Osteoblast (primary cell): ENCODE measurements around the gene MFSD1. TPM values are rescaled to one million over a fixed set of nuclear protein-coding genes. Genes with fewer than 3 reads are reported as not detected.

ENCODE experiments used
- DNase-seq: peaks from one replicate; pipeline ENCODE4 v3.0.0; 2011; ENCODE audit warnings: low spot score, mixed read lengths; ENCODE audit not compliant: insufficient read length; ENCODE audit errors: missing footprints
- H2AFZ ChIP-seq: 2 replicates; pipeline ENCODE4 v1.6.0; 2011; ENCODE audit warnings: mild to moderate bottlenecking, low read length
- H3K27ac ChIP-seq: 2 replicates; pipeline ENCODE4 v1.5.1; 2011; ENCODE audit warnings: mild to moderate bottlenecking, low read depth, low read length, moderate library complexity
- H3K27me3 ChIP-seq: 2 replicates; pipeline ENCODE4 v1.6.0; 2012; ENCODE audit warnings: mild to moderate bottlenecking, control low read depth, inconsistent platforms, low read length, moderate library complexity; ENCODE audit not compliant: insufficient read depth
- H3K36me3 ChIP-seq: 2 replicates; pipeline ENCODE4 v1.5.1; 2011; ENCODE audit warnings: mild to moderate bottlenecking, low read length, control low read depth, moderate library complexity; ENCODE audit not compliant: insufficient read depth
- H3K4me1 ChIP-seq: 2 replicates; pipeline ENCODE4 v1.5.1; 2011; ENCODE audit warnings: mild to moderate bottlenecking, low read length, control low read depth, moderate library complexity; ENCODE audit not compliant: insufficient read depth
- H3K4me2 ChIP-seq: 2 replicates; pipeline ENCODE4 v1.6.0; 2011; ENCODE audit warnings: mild to moderate bottlenecking, low read length; ENCODE audit not compliant: insufficient read depth
- H3K4me3 ChIP-seq: fragments of 200-600 bp; sonication (generic); 3 replicates; pipeline ENCODE4 v1.5.1; 2012; ENCODE audit warnings: mild to moderate bottlenecking, low read length, inconsistent platforms; ENCODE audit not compliant: insufficient read depth
- H3K79me2 ChIP-seq: 2 replicates; pipeline ENCODE4 v1.6.0; 2012; ENCODE audit warnings: mild to moderate bottlenecking, low read length, control low read depth, inconsistent platforms; ENCODE audit not compliant: insufficient read depth
- H3K9me3 ChIP-seq: 2 replicates; pipeline ENCODE4 v1.5.1; 2011; ENCODE audit warnings: low read depth, low read length, control low read depth
- H4K20me1 ChIP-seq: 2 replicates; pipeline ENCODE4 v1.6.0; 2012; ENCODE audit warnings: mild to moderate bottlenecking, low read length, control low read depth; ENCODE audit not compliant: insufficient read depth
- CTCF ChIP-seq: IDR thresholded peaks from 2 replicates; pipeline ENCODE4 v1.5.1; 2011; ENCODE audit warnings: mild to moderate bottlenecking, low read depth, low read length, moderate library complexity; ENCODE audit errors: extremely low read depth
- total RNA-seq: library from RNA; depleted of rRNA; stranded (reverse); fragments of >200 nt; gene quantifications from 2 replicates; pipeline ENCODE4 v1.2.3, GENCODE V29; 2012

MFSD1 gene
- total RNA-seq, 1 donor, result 170 TPM

- H3K4me3 ChIP-seq, result no peak overlapping the region
- no peak for TF ChIP-seq CTCF
- peaks cover 3% of the 10 kb centered on the region for H4K20me1 ChIP-seq
- peaks cover 18% of the 10 kb centered on the region for H3K79me2 ChIP-seq
- H3K4me1 ChIP-seq, result peaks cover 7% of the 10 kb centered on the region
- H3K36me3 ChIP-seq, result peaks cover 79% of the 10 kb centered on the region
- no peaks in the 10 kb centered on the region for H3K9me3 ChIP-seq
- no peaks in the 10 kb centered on the region for H3K27me3 ChIP-seq
- H3K4me2 ChIP-seq, result no peak overlapping the region
- no peak overlapping the region for H3K27ac ChIP-seq
- H2AFZ ChIP-seq, result no peak overlapping the region
- no peak for DNase-seq
Measured at GRCh38 chr3:158810823-158811724, 9.2 kb downstream of the MFSD1 start.

- peaks cover 66% of the 10 kb centered on the region for H3K36me3 ChIP-seq
- no peak overlapping the region for H3K4me3 ChIP-seq
- H2AFZ ChIP-seq, result no peak overlapping the region
- H3K4me2 ChIP-seq, result no peak overlapping the region
- no peaks in the 10 kb centered on the region for H3K79me2 ChIP-seq
- no peak for TF ChIP-seq CTCF
- DNase-seq, result no peak
- no peaks in the 10 kb centered on the region for H3K27me3 ChIP-seq
- H3K27ac ChIP-seq, result no peak overlapping the region
- no peaks in the 10 kb centered on the region for H3K4me1 ChIP-seq
- no peaks in the 10 kb centered on the region for H4K20me1 ChIP-seq
- H3K9me3 ChIP-seq, result no peaks in the 10 kb centered on the region
Measured at GRCh38 chr3:158819282-158819681, 17.4 kb downstream of the MFSD1 start.

GRCh38 chr3:158820521-158820920 lies 18.7 kb downstream of the MFSD1 start:
- Histone ChIP-seq H3K4me2 (no peak overlapping the region), H3K79me2 (no peaks in the 10 kb centered on the region), H3K27me3 (no peaks in the 10 kb centered on the region), H3K4me1 (no peaks in the 10 kb centered on the region), H3K36me3 (peaks cover 67% of the 10 kb centered on the region), H3K9me3 (no peaks in the 10 kb centered on the region), H3K27ac (no peak overlapping the region), H4K20me1 (no peaks in the 10 kb centered on the region), H3K4me3 (no peak overlapping the region), H2AFZ (no peak overlapping the region)
- no peak for TF ChIP-seq CTCF
- DNase-seq, result no peak

- Histone ChIP-seq H2AFZ (no peak overlapping the region), H3K4me3 (no peak overlapping the region), H3K36me3 (peaks cover 70% of the 10 kb centered on the region), H3K4me2 (no peak overlapping the region), H3K27ac (no peak overlapping the region), H3K27me3 (no peaks in the 10 kb centered on the region), H3K4me1 (no peaks in the 10 kb centered on the region), H3K79me2 (no peaks in the 10 kb centered on the region), H4K20me1 (no peaks in the 10 kb centered on the region), H3K9me3 (no peaks in the 10 kb centered on the region)
- DNase-seq, result no peak
- no peak for TF ChIP-seq CTCF
Measured at GRCh38 chr3:158821847-158822246, 20.0 kb downstream of the MFSD1 start.
